ENCODE measurements around the gene LGALS4.
"Not testable (repeated sequence)": the region's sequence is repeated elsewhere in the genome, so short reads cannot be mapped to it uniquely, and the experiment has no call there.

DNA sequence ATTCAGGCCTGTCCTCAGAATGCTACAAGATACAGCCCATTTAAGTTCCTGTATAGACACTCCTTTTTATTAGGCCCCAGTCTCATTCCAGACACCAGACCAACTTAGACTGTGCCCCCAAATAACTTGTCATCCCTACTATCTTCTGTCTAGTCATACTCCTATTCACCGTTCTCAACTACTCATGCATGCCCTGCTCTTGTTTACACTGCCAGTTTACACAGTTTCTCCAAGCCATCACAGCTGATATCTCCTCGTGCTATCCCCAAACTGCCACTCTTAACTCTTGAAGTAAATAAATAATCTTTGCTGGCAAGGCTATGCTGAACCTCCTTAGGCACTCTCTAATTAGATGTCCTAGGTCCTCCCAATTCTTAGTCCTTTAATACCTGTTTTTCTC, 58.5 kb downstream of the LGALS4 start:
- TF ChIP-seq, protein P1, sequence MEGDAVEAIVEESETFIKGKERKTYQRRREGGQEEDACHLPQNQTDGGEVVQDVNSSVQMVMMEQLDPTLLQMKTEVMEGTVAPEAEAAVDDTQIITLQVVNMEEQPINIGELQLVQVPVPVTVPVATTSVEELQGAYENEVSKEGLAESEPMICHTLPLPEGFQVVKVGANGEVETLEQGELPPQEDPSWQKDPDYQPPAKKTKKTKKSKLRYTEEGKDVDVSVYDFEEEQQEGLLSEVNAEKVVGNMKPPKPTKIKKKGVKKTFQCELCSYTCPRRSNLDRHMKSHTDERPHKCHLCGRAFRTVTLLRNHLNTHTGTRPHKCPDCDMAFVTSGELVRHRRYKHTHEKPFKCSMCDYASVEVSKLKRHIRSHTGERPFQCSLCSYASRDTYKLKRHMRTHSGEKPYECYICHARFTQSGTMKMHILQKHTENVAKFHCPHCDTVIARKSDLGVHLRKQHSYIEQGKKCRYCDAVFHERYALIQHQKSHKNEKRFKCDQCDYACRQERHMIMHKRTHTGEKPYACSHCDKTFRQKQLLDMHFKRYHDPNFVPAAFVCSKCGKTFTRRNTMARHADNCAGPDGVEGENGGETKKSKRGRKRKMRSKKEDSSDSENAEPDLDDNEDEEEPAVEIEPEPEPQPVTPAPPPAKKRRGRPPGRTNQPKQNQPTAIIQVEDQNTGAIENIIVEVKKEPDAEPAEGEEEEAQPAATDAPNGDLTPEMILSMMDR (IDR thresholded peaks at IDR 0.05; ENCODE audit: low read depth, low read length, poor library complexity, severe bottlenecking): not testable (repeated sequence)
- TF ChIP-seq EZH2phosphoT487 (IDR thresholded peaks at IDR 0.05; ENCODE audit: borderline replicate concordance, low read length): not testable (repeated sequence)

Data from DOHH2 (cell line).